Kidney tubule cell (primary cell): Measurements from ENCODE around the gene SHISA9.
"Not testable (repeated sequence)": the region's sequence is repeated elsewhere in the genome, so short reads cannot be mapped to it uniquely, and the experiment has no call there.

Source experiments
- DNase-seq: peaks from one replicate; pipeline ENCODE4 v3.0.0-alpha.2; 2018; ENCODE audit warnings: low spot score

Gene SHISA9

DNA sequence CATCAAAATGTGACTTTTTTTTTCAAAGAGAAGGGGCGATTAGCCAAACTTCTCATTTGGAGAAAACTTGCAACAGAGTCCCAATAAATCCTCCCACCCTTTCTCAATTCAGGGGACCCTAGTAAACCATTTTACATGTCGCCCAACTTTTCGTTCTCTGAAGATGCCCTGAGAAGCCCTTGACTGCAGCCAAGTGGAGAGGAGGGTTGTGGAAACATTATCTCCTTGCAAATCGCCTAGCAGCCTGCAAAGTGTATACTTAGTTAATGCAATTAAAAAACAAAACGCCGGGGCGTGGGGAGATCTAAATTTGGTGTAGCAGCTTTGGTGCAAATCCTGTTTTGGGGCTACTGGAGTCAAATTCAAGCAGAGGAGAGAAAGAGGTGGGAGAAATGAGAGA, 1.2 kb upstream of the SHISA9 start:
- no peak for DNase-seq

- DNase-seq = peak; percentile 38
Observed at GRCh38 chr16:12900599-12901203, 697 bp upstream of the SHISA9 start.

DNA sequence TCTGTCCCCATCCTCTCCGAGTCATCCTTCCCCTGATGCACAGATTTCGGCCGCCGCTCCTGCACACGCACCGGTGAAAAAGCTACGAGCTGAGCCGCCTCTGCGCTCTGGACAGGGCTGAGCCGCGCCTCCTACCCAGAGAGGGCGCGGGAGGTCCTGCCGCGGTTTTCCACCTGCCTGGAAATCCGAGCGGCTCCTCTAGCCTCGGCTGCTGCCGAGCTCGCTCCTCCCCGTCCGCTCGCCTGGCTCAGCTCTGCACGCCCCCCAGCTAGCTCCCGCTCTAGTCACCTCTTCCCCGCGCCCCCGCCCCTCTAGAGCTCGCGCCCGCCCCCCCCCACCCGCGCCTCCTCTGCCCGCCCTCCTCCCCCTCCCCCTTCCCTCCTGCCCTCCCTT, 198 bp upstream of the SHISA9 start:
- DNase-seq = peak; percentile 91

- peak; percentile 52 for DNase-seq
Observed at GRCh38 chr16:12902511-12903372, 1.3 kb downstream of the SHISA9 start.

GRCh38 chr16:12903407-12904328, 2.3 kb downstream of the SHISA9 start:
- DNase-seq = peak; percentile 22

GRCh38 chr16:12904329-12904671, 2.9 kb downstream of the SHISA9 start:
- peak; percentile 22 for DNase-seq

GRCh38 chr16:12906271-12906670, 4.9 kb downstream of the SHISA9 start:
- peak; percentile 12 for DNase-seq

DNA sequence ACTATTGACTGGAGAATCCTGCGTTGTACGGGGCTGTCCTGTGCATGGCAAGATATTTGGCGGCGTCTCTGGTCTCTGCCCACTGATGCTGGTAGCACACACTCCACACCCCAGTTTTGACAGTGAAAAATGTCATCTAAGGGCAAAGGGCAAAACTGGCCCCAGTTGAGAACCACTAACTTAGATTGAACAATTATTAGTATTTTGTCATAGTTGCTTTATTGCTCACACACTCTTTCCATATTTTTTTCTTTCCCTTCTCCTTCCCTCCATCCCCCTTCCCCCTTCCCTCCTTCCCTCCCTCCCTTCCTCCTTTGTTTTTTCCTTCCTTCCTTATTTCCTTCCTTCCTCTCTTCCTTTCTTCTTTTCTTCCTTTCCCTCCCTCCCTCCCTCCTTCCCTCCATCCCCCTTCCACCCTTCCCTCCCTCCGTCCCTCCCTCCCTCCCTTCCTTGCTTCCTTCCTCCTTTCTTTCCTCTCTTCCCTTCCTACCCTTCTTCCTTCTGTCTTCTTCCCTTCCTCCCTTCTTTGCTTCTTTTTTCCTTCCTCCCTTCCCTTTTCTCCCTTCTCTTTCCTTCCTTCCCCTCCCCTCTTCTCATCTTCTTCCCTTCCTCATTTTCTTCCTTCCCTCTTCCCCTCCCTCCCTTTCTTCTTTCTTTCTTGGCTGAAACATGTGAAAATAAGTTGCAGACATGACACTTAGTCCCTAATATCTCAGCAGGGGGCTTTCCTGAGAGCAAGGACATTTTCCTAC, 5.5 kb downstream of the SHISA9 start:
- DNase-seq = no peak

GRCh38 chr16:12907670-12908233, 6.4 kb downstream of the SHISA9 start:
- DNase-seq = peak; percentile 33

DNA sequence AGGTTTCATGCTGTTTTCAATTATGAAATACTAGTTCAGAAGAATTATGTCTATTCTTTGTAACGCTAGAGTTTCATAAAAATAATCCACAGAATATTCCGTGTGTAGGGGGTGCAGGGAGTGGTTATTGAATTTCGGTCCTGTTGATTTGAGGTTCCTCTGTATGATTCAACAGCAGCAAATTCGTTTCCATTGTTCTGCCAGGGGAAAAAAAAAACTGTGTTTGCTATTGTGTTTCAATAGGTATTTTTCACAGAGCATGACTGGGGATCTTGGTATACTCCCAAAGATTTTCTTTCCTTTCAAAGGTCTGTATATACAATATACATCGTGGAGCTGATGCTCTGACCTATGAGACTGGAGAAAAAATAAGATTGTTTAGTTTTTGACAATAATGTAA, 15.8 kb downstream of the SHISA9 start:
- no peak for DNase-seq

GRCh38 chr16:12917653-12918052, 16.3 kb downstream of the SHISA9 start:
- DNase-seq = peak; percentile 76

DNA sequence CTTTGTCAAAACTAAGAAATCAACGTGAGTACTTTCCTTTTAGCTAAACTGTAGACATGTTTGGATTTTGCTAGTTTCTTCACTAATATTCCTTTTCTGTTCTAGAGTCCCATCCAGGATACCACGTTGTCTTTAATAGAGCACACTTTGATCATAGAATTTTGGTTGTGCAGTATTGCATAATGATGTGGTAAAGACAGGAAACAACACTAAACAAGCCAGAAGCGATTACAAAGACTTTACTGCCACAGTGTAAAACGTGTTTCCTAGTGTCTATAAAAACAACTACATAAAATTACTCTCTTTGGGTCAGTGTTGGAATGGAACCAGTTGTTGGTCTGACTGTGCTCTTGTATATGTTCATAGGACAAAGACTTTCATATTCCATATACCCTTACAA, 19.3 kb downstream of the SHISA9 start:
- no peak for DNase-seq

DNA sequence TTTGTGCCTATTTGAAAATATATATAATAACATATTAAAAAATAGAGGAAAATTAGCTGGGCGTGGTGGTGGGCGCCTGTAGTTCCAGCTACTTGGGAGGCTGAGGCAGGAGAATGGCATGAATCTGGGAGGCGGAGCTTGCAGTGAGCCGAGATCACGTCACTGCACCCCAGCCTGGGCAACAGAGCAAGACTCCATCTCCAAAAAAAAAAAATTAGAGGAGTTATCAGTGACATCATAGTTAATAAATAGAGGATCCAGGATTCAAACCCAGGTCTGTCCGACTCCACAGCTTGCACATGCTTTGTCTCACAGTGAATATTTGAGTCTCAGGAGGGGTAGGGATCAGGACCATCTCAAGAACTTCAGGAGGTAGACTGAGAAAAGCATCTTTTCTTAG, 22.2 kb downstream of the SHISA9 start:
- DNase-seq = not testable (repeated sequence)

GRCh38 chr16:12925026-12925800, 23.8 kb downstream of the SHISA9 start:
- DNase-seq = no peak

DNA sequence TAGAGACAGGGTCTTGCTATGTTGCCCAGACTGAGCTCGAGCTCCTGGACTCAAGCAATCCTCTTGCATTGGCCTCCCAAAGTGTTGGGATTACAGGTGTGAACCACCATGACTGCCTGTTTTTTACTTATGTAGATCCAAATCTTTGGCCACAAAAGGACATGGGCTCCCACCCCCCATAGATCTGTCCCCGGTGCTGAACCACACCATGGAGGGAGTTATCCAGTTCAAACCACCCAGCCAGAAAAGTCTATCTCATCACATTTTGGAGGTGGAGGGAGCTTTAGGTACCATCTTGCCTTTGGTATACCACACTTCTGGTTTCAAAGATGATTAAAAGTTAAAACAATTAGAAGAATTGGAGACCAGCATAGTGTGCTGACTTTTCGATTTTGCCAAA, 26.2 kb downstream of the SHISA9 start:
- DNase-seq = no peak

DNA sequence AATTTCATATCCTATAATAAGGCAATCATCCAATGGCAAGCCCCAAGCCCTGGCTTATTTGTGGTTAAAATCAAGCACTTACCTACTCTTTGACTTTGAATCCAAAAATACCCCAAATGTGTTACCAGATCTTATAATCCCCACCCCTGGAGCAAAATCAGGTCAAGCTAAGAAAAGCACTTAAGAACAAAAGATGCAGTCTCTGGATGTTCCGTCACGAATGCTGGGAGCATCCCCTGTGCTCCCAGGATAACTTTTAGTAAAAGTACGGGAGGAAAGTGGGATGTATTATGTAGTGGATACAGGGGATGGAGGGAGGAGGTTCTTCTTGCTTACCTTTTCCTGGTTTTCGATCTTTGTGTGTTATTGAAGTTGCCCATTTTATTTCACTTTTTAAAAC, 29.5 kb downstream of the SHISA9 start:
- no peak for DNase-seq

DNA sequence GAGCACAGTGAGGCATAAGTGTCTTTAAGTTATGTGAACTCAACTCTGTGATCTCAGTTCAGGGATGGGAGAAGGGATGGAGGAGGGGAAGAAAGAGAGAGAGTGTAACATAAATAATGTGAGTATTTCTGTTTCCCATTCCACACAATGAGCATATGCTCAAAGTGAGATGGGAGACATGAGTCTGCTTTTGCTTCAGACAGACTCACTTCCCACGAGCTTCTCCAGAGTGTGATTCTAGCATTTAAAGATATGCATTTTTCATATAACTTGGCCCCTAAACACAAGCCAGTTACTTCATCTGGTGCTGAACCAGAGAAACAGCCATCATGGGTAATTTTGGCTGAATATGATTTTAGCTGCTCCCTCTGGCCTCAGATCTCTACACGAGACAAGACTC, 35.0 kb downstream of the SHISA9 start:
- no peak for DNase-seq

DNA sequence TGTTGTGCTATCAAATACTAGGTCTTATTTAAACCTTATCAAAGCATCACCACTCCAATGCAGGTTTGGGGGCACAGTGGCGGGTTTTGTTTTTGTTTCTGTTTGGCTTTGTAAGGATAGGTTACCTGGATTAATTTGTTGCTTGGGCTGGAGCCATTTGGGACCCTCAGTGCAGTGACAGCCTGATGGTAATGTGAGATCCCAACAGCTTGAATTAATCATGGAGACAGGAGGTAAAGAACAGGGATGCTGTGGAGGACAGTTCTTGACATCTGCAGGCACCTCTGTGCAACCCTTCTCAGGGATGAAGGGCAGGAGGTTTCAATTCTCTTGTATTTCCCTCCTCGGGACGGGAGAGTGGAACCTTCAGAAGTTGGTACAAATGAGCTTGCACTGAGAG, 40.5 kb downstream of the SHISA9 start:
- no peak for DNase-seq

DNA sequence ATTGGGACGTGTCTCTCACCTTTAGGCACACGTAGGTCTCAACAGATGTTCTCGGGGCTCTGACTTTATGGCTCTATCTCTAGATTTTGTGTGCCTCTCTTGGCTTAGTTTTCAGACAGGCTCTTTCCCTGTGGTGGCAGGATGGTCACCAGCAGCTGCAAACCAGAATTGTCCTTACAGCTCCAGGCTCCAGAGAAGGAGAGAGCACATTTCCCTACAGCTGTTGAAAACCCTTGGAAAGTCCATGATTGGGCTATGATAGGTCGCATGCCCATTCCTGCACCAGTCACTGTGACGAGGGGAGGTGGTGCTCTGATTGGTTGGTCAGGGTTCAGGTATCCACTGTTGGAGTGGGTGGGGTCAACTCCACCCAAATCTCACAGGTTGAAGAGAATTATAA, 41.5 kb downstream of the SHISA9 start:
- no peak for DNase-seq

- DNase-seq = no peak
Observed at GRCh38 chr16:12944300-12944699, 42.9 kb downstream of the SHISA9 start.

GRCh38 chr16:12951392-12951791, 50.0 kb downstream of the SHISA9 start:
- DNase-seq = no peak
